IMR-90 (cell line): Measurements from ENCODE around the gene STEAP4. TPM values are rescaled to one million over a fixed set of nuclear protein-coding genes. Genes with fewer than 3 reads are reported as not detected.
A peak's percentile ranks its signal among the peaks of the same experiment; 100 is the strongest.

Source experiments
- ATAC-seq: fragments of 200-7000 bp; cut with Tn5 transposase; 2 replicates; pipeline ENCODE4 v1.9.1; 2020; ENCODE audit warnings: low read depth, mild to moderate bottlenecking, moderate library complexity
- BruUV-seq: library from RNA; stranded (reverse); fragments of 400-500 nt; replicated peaks from 2 replicates; lab custom pipeline; 2021; lab: Mats Ljungman, UMichigan
- CTCF ChIA-PET: fragments of 300-600 bp; formaldehyde crosslinking; extraction: SDS; loops from one replicate; lab custom pipeline; 2021; ENCODE audit warnings: antibody characterized with exemption; lab: Yijun Ruan, JAX
- POLR2A ChIA-PET: fragments of 300-600 bp; sonication (Branson Sonifier 250); formaldehyde crosslinking; loops from one replicate; lab custom pipeline; 2022; ENCODE audit warnings: antibody characterized with exemption; ENCODE audit not compliant: unreplicated experiment; lab: Charles Lee
- DNase-seq: peaks from one replicate; pipeline ENCODE4 v3.0.0; 2013
- H2AFZ ChIP-seq: replicated peaks from 2 replicates; pipeline ENCODE3; 2013; ENCODE audit warnings: low read length, mild to moderate bottlenecking; ENCODE audit not compliant: poor library complexity
- H2AK5ac ChIP-seq: 2 replicates; pipeline ENCODE4 v1.6.1; 2013; ENCODE audit warnings: low read depth, low read length, inconsistent platforms
- H2AK9ac ChIP-seq: replicated peaks from 2 replicates; pipeline ENCODE3; 2013; ENCODE audit warnings: mild to moderate bottlenecking, low read depth, low read length, moderate library complexity; ENCODE audit not compliant: poor library complexity
- H2BK120ac ChIP-seq: 2 replicates; pipeline ENCODE4 v1.6.1; 2013; ENCODE audit warnings: low read depth, low read length, inconsistent platforms
- H2BK15ac ChIP-seq: 3 replicates; pipeline ENCODE4 v1.6.1; 2013; ENCODE audit warnings: low read depth, low read length, inconsistent platforms
- H2BK20ac ChIP-seq: 2 replicates; pipeline ENCODE4 v1.6.1; 2013; ENCODE audit warnings: low read depth, mild to moderate bottlenecking, inconsistent platforms, low read length, moderate library complexity
- H2BK5ac ChIP-seq: 2 replicates; pipeline ENCODE4 v1.6.1; 2013; ENCODE audit warnings: mild to moderate bottlenecking, low read depth, low read length, inconsistent platforms; ENCODE audit not compliant: poor library complexity, severe bottlenecking
- H3K14ac ChIP-seq: replicated peaks from 2 replicates; pipeline ENCODE4 v1.6.1; 2013; ENCODE audit warnings: low read depth, low read length, inconsistent platforms
- H3K18ac ChIP-seq: 2 replicates; pipeline ENCODE4 v1.6.1; 2013; ENCODE audit warnings: low read depth, low read length, control low read depth
- H3K23ac ChIP-seq: 2 replicates; pipeline ENCODE4 v1.6.1; 2013; ENCODE audit warnings: low read depth, low read length, inconsistent platforms
- H3K27ac ChIP-seq: 2 replicates; pipeline ENCODE4 v1.5.1; 2013; ENCODE audit warnings: mild to moderate bottlenecking, control low read depth, low read length; ENCODE audit not compliant: insufficient read depth
- H3K27me3 ChIP-seq: 2 replicates; pipeline ENCODE4 v1.6.1; 2013; ENCODE audit warnings: low read length; ENCODE audit not compliant: control insufficient read depth, insufficient read depth
- H3K36me3 ChIP-seq: 2 replicates; pipeline ENCODE4 v1.6.1; 2013; ENCODE audit warnings: low read length, mixed read lengths; ENCODE audit not compliant: control insufficient read depth, insufficient read depth
- H3K4ac ChIP-seq: 2 replicates; pipeline ENCODE4 v1.6.1; 2013; ENCODE audit warnings: low read depth, low read length, inconsistent platforms
- H3K4me1 ChIP-seq: 2 replicates; pipeline ENCODE4 v1.6.1; 2013; ENCODE audit warnings: low read length, mixed read lengths; ENCODE audit not compliant: control insufficient read depth, insufficient read depth
- H3K4me2 ChIP-seq: 2 replicates; pipeline ENCODE4 v1.6.1; 2013; ENCODE audit warnings: low read depth, mild to moderate bottlenecking, control low read depth, low read length, moderate library complexity
- H3K4me3 ChIP-seq: 2 replicates; pipeline ENCODE4 v1.5.1; 2013; ENCODE audit warnings: low read depth, mild to moderate bottlenecking, control low read depth, low read length, moderate library complexity; ENCODE audit not compliant: insufficient read depth
- H3K56ac ChIP-seq: 2 replicates; pipeline ENCODE4 v1.6.1; 2013; ENCODE audit warnings: low read length, inconsistent platforms; ENCODE audit not compliant: insufficient read depth; ENCODE audit errors: extremely low read depth
- H3K79me1 ChIP-seq, 2 experiments: 2 replicates each; pipeline ENCODE4 v1.6.1; 2013; ENCODE audit warnings: low read length in 2 of 2, inconsistent platforms in 1 of 2, low read depth in 1 of 2
- H3K9ac ChIP-seq: 2 replicates; pipeline ENCODE4 v1.6.1; 2013; ENCODE audit warnings: low read depth, low read length, control low read depth
- H3K9me1 ChIP-seq: 2 replicates; pipeline ENCODE4 v1.6.1; 2013; ENCODE audit warnings: low read length, inconsistent platforms; ENCODE audit not compliant: insufficient read depth
- H3K9me3 ChIP-seq: 2 replicates; pipeline ENCODE4 v1.6.1; 2013; ENCODE audit warnings: low read length; ENCODE audit not compliant: control insufficient read depth, insufficient read depth
- H4K20me1 ChIP-seq: 2 replicates; pipeline ENCODE4 v1.6.1; 2013; ENCODE audit warnings: low read length, inconsistent platforms; ENCODE audit not compliant: insufficient read depth
- H4K5ac ChIP-seq: 2 replicates; pipeline ENCODE4 v1.6.1; 2013; ENCODE audit warnings: mild to moderate bottlenecking, low read depth, low read length, control low read depth
- H4K8ac ChIP-seq, 2 experiments: 2 replicates each; pipeline ENCODE4 v1.6.1; 2013; ENCODE audit warnings: low read depth in 2 of 2, low read length in 2 of 2, control low read depth in 1 of 2, inconsistent platforms in 1 of 2
- H4K91ac ChIP-seq: 2 replicates; pipeline ENCODE4 v1.6.1; 2013; ENCODE audit warnings: low read depth, low read length, inconsistent platforms; ENCODE audit not compliant: insufficient read depth
- MAZ ChIP-seq: IDR thresholded peaks from 2 replicates; pipeline ENCODE4 v1.6.1; 2012; ENCODE audit warnings: low read depth, mild to moderate bottlenecking, low read length, improper control_type of control experiment, moderate library complexity, borderline replicate concordance
- NFE2L2 ChIP-seq: fragments of 150-350 bp; IDR thresholded peaks from 2 replicates; pipeline ENCODE4 v1.6.1; 2016; ENCODE audit warnings: low read depth, mild to moderate bottlenecking, low read length
- dilution Hi-C: fragments of 300-500 bp; cut with HindIII; formaldehyde crosslinking; loops from one replicate; pipeline ENCODE4 v1.14.3; 2018; ENCODE audit warnings: low sequenced_read_pairs; ENCODE audit not compliant: unreplicated experiment
- in situ Hi-C: fragments of 300-500 bp; cut with MboI; formaldehyde crosslinking; loops from 3 replicates; pipeline ENCODE4 v1.14.3; 2019; ENCODE audit warnings: low sequenced_read_pairs, inconsistent platforms, mixed read lengths
- intact Hi-C: fragments of 100-400 bp; cut with micrococcal nuclease; formaldehyde crosslinking; loops from 2 replicates; pipeline ENCODE4 v1.10.0; 2022
- polyA plus RNA-seq, 3 experiments: library from polyadenylated mRNA; depleted of rRNA; stranded (reverse); fragments of >200 nt; gene quantifications; 2 replicates each; pipeline ENCODE4 v1.2.3, GENCODE V29; 2012; ENCODE audit warnings: low replicate concordance in 1 of 3
- total RNA-seq: library from RNA; depleted of rRNA; stranded (reverse); fragments of >200 nt; gene quantifications from 2 replicates; pipeline ENCODE4 v1.2.3, GENCODE V29; 2012
- TF ChIP-seq, protein P1 (sequence below): fragments of 150-350 bp; IDR thresholded peaks from 2 replicates; pipeline ENCODE4 v1.6.1; 2017; ENCODE audit warnings: mild to moderate bottlenecking, antibody characterized with exemption, low read length, low read depth
- TF ChIP-seq, protein P2 (sequence below): conservative IDR thresholded peaks from 2 replicates; pipeline ENCODE4 v1.5.1; 2012; ENCODE audit warnings: mild to moderate bottlenecking, low read depth, low read length, improper control_type of control experiment

The STEAP4 gene
- total and polyA plus RNA-seq, 2 of the 4 experiments (the other 2 are of a cell fraction), result not detected

DNA sequence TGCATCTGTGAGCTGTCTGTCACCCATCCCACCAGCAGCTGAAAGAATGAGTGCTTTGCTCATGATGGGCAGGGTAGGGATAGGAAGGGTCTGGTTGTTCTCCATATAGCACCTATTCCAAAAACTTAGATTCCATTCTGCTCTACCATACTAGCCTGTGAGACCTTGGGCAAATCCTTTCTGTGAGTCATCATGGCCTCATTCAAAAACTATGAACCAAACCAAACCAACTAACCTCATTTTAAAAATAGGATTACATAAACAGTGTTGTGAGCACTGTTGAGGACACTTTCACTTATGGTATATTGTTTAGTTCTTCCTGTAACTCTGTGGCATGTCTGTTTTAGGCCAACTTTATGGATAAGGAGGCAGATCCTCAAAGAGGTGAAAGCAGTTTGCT is 30.9 kb upstream of the STEAP4 start:
- in situ Hi-C loops, result no loop called here
- Histone ChIP-seq H2AK9ac (no peak overlapping the region), H3K27ac (no peak overlapping the region), H3K56ac (no peak overlapping the region), H3K36me3 (no peaks in the 10 kb centered on the region), H3K14ac (no peak overlapping the region), H3K4me3 (no peak overlapping the region), H4K91ac (no peak overlapping the region), H2BK5ac (no peak overlapping the region), H3K4me1 (no peaks in the 10 kb centered on the region), H3K4ac (no peak overlapping the region), H2BK15ac (no peak overlapping the region), H4K8ac (no peak overlapping the region), H3K79me1 (no peaks in the 10 kb centered on the region), H2AFZ (no peak overlapping the region), H3K9me1 (no peaks in the 10 kb centered on the region), H3K18ac (no peak overlapping the region), H2AK5ac (no peak overlapping the region), H3K27me3 (no peaks in the 10 kb centered on the region), H2BK120ac (no peak overlapping the region), H3K23ac (no peak overlapping the region), H4K5ac (no peak overlapping the region), H2BK20ac (no peak overlapping the region), H3K4me2 (no peak overlapping the region), H3K9ac (no peak overlapping the region), H4K20me1 (no peaks in the 10 kb centered on the region), H3K9me3 (peaks cover 4% of the 10 kb centered on the region; the same call in 1 of the 2 replicates)
- TF ChIP-seq, protein P1, sequence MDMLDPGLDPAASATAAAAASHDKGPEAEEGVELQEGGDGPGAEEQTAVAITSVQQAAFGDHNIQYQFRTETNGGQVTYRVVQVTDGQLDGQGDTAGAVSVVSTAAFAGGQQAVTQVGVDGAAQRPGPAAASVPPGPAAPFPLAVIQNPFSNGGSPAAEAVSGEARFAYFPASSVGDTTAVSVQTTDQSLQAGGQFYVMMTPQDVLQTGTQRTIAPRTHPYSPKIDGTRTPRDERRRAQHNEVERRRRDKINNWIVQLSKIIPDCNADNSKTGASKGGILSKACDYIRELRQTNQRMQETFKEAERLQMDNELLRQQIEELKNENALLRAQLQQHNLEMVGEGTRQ, result no peak
- no peak for TF ChIP-seq NFE2L2
- no peak for TF ChIP-seq MAZ
- TF ChIP-seq, protein P2, sequence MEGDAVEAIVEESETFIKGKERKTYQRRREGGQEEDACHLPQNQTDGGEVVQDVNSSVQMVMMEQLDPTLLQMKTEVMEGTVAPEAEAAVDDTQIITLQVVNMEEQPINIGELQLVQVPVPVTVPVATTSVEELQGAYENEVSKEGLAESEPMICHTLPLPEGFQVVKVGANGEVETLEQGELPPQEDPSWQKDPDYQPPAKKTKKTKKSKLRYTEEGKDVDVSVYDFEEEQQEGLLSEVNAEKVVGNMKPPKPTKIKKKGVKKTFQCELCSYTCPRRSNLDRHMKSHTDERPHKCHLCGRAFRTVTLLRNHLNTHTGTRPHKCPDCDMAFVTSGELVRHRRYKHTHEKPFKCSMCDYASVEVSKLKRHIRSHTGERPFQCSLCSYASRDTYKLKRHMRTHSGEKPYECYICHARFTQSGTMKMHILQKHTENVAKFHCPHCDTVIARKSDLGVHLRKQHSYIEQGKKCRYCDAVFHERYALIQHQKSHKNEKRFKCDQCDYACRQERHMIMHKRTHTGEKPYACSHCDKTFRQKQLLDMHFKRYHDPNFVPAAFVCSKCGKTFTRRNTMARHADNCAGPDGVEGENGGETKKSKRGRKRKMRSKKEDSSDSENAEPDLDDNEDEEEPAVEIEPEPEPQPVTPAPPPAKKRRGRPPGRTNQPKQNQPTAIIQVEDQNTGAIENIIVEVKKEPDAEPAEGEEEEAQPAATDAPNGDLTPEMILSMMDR, result no peak
- DNase-seq, result peak; percentile 8
- intact Hi-C loops, result no loop called here
- dilution Hi-C loops, result no loop called here
- ATAC-seq, result no peak
- ChIA-PET CTCF (no interaction called here), POLR2A (no interaction called here)
- no TSS peak for BruUV-seq
